Activated T-cell treated with anti-CD3 and anti-CD28 coated beads, Interleukin-2, amount 50 U/mL, for 24 hours (primary cell): ENCODE results near the gene ADAMTS2.

Experiments
- DNase-seq: peaks from one replicate; pipeline ENCODE4 v3.0.0-alpha.2; 2020
- H3K27ac Mint-ChIP-seq: 2 replicates; pipeline ENCODE4 v1.8.0; 2020; ENCODE audit warnings: mild to moderate bottlenecking, mixed read lengths
- H3K27me3 Mint-ChIP-seq: 2 replicates; pipeline ENCODE4 v1.8.0; 2020; ENCODE audit warnings: mixed read lengths
- H3K36me3 Mint-ChIP-seq: 2 replicates; pipeline ENCODE4 v1.8.0; 2020; ENCODE audit warnings: low read depth, mixed read lengths
- H3K4me1 Mint-ChIP-seq: 2 replicates; pipeline ENCODE4 v1.8.0; 2020; ENCODE audit warnings: low read depth, mixed read lengths
- H3K4me3 Mint-ChIP-seq: 2 replicates; pipeline ENCODE4 v1.8.0; 2020; ENCODE audit warnings: mild to moderate bottlenecking, moderate library complexity, mixed read lengths
- H3K9me3 Mint-ChIP-seq: 2 replicates; pipeline ENCODE4 v1.8.0; 2020; ENCODE audit warnings: mixed read lengths

The ADAMTS2 gene

GRCh38 chr5:179307931-179308471 is 37.3 kb downstream of the ADAMTS2 start:
- no peaks in the 10 kb centered on the region for H3K4me1 Mint-ChIP-seq
- H3K4me3 Mint-ChIP-seq, result no peak overlapping the region
- H3K36me3 Mint-ChIP-seq, result no peaks in the 10 kb centered on the region
- no peak overlapping the region for H3K27ac Mint-ChIP-seq
- H3K27me3 Mint-ChIP-seq, result no peaks in the 10 kb centered on the region
- peaks cover 23% of the 10 kb centered on the region for H3K9me3 Mint-ChIP-seq
- no peak for DNase-seq

GRCh38 chr5:179307013-179307800 is 38.1 kb downstream of the ADAMTS2 start:
- no peak for DNase-seq
- no peak overlapping the region for H3K27ac Mint-ChIP-seq
- no peaks in the 10 kb centered on the region for H3K36me3 Mint-ChIP-seq
- no peak overlapping the region for H3K4me3 Mint-ChIP-seq
- peaks cover 23% of the 10 kb centered on the region for H3K9me3 Mint-ChIP-seq
- no peaks in the 10 kb centered on the region for H3K4me1 Mint-ChIP-seq
- no peaks in the 10 kb centered on the region for H3K27me3 Mint-ChIP-seq

DNA sequence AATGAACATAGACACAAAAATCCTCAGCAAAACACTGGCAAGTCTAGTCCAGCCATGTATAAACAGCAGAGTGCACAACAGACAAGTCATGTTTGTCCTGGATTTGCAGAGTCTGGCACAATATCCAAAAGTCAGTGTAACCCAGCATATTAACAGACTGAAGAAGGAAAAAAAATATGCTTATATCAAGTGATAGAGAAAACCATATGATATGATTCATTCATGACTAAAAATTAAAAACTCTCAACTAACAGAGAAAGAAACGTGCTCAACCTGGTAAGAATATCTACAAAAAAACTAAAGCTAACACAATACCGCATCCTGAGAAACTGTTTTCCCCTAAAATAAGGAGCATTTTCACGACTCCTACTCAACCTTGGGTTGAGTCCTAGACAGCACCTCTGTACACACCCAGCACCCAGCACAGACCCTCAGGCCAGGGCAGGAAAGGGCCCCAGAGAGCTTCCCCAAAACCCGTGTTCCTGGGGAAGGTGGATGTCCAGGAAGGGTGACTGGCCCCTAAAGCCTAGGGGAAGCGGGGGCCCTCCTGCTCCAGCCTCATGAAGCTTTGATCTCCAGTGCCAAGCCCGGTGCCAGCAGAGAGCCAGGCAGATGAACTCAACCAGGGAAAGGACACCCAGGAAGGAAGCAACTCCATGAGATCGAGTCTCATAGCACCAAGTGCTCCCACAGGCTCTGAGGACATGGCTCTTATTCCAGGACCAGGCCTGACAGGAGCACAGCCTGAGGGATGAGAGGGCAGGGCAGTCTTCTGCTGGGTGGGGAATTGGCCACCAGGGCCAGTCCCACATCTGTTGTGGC is 38.9 kb downstream of the ADAMTS2 start:
- Mint-ChIP-seq H3K4me3 (no peak overlapping the region), H3K27me3 (no peaks in the 10 kb centered on the region), H3K4me1 (no peaks in the 10 kb centered on the region), H3K36me3 (no peaks in the 10 kb centered on the region), H3K27ac (no peak overlapping the region), H3K9me3 (peaks cover 23% of the 10 kb centered on the region)
- DNase-seq, result no peak

DNA sequence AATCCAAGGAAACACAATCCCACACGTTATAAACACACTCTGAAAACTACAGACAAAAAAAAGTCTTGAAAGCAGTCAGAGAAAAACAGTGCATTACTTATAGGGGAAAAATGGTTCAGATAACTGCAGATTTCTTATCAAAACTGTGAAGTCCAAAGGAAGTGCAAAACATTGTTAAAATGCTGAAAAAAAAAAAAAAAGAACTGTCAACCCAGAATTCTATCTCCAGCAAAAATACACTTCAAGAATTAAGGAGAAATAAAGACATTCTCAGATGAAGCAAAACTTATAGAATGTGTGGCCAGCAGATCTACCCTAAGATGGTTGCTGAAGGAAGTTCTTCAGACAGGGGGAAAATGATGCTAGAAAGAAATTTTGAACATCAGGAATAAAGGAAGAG is 40.4 kb downstream of the ADAMTS2 start:
- peaks cover 23% of the 10 kb centered on the region for H3K9me3 Mint-ChIP-seq
- H3K36me3 Mint-ChIP-seq, result no peaks in the 10 kb centered on the region
- H3K27ac Mint-ChIP-seq, result no peak overlapping the region
- no peak for DNase-seq
- H3K4me1 Mint-ChIP-seq, result no peaks in the 10 kb centered on the region
- no peak overlapping the region for H3K4me3 Mint-ChIP-seq
- H3K27me3 Mint-ChIP-seq, result peaks cover 2% of the 10 kb centered on the region

GRCh38 chr5:179304466-179304865 is 40.8 kb downstream of the ADAMTS2 start:
- peaks cover 23% of the 10 kb centered on the region for H3K9me3 Mint-ChIP-seq
- no peak for DNase-seq
- H3K27ac Mint-ChIP-seq, result no peak overlapping the region
- H3K4me1 Mint-ChIP-seq, result no peaks in the 10 kb centered on the region
- peaks cover 4% of the 10 kb centered on the region for H3K27me3 Mint-ChIP-seq
- H3K4me3 Mint-ChIP-seq, result no peak overlapping the region
- H3K36me3 Mint-ChIP-seq, result no peaks in the 10 kb centered on the region

DNA sequence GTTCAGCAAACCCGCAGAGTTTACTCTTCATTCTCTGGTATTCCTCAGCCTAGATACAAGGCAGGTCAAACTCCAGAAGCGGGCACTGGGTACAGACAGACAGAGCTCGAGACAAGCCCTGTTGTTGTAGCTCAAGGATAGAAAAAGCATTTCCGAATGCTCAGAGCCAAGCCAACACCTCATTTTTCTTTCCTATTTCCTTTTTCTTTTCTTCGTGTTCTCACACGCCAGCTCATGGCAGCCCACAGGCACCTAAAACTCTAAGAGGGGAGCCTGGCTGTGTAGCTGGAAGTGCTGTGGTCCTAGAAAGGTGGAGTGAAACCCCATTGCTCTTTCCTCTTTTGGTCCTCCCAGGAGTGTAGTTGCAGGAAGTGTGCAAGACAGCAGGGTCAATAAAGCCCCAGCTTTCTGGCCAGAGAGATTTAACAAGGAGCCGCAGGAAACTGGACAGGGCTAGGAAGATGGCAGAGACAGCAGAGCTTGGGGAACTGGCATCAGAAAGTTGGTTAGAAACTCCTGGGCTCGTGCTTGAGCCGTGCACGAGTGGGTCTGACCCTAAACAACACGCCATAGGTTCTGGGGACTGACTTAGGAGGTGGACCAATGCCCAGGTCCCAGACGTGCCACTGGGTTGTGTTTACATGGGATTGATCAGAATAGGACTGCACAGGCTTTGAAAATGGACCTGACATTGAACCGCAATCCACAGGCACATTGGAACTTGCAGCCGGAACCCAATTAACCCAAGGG is 41.6 kb downstream of the ADAMTS2 start:
- H3K9me3 Mint-ChIP-seq, result peaks cover 25% of the 10 kb centered on the region
- no peak for DNase-seq
- no peaks in the 10 kb centered on the region for H3K36me3 Mint-ChIP-seq
- peaks cover 5% of the 10 kb centered on the region for H3K27me3 Mint-ChIP-seq
- H3K4me3 Mint-ChIP-seq, result no peak overlapping the region
- H3K4me1 Mint-ChIP-seq, result no peaks in the 10 kb centered on the region
- no peak overlapping the region for H3K27ac Mint-ChIP-seq

DNA sequence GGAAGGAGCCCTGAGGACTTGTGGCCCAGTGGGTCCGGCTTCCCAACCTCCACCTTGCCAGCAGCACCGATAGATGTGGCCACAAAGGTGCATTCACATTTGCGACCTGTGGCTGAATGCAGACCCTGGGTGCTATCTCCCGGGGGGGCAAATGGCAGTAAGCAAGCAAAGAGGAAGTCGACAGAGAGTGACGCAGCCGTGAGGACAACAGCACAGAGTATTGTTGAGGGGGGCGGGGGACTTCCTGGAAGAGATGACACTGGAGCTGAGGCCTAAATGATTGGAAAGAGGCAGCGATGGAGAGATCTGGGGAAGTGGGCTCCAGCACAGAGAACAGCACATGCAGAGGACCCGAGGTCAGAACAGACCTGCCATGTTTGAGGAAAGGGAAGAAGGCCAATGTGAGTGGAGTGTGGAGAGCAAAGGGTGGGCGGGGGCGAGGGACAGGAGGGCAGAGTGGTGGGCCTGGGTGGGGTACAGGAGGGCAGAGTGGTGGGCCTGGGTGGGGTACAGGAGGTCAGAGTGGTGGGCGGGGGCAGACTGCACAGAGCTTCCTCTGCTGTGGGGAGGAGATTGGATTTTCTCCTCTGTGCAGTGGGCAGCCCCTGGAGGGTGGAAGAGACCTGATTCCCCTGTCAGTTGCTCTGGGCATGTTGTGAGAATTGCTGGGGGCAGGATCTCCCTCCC is 42.6 kb downstream of the ADAMTS2 start:
- H3K4me3 Mint-ChIP-seq, result no peak overlapping the region
- H3K27me3 Mint-ChIP-seq, result peaks cover 10% of the 10 kb centered on the region
- H3K36me3 Mint-ChIP-seq, result no peaks in the 10 kb centered on the region
- no peak overlapping the region for H3K27ac Mint-ChIP-seq
- DNase-seq, result no peak
- H3K4me1 Mint-ChIP-seq, result no peaks in the 10 kb centered on the region
- peaks cover 25% of the 10 kb centered on the region for H3K9me3 Mint-ChIP-seq

DNA sequence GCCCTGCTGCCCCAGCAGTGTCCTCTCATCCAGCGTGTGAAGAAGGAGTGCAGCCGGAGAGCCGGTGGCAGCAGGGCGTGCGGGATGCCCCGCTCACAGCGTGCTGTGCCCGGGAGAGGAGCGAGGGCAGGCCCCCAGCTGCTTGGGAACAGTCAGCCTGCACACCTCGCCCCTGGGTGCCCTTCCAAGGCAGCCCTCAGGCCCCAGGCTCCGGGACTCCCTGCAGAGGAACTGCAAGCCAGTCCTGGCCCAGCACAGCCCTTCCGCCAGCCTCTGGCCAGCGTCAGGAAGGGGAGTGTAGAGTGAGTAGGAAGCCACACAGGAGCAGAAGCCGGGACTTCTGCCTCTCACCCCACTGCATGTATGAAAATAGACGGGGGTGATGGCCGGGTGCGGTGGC is 43.5 kb downstream of the ADAMTS2 start:
- no peak for DNase-seq
- Mint-ChIP-seq H3K36me3 (no peaks in the 10 kb centered on the region), H3K27me3 (peaks cover 13% of the 10 kb centered on the region), H3K9me3 (peaks cover 25% of the 10 kb centered on the region), H3K4me1 (no peaks in the 10 kb centered on the region), H3K27ac (no peak overlapping the region), H3K4me3 (no peak overlapping the region)

DNA sequence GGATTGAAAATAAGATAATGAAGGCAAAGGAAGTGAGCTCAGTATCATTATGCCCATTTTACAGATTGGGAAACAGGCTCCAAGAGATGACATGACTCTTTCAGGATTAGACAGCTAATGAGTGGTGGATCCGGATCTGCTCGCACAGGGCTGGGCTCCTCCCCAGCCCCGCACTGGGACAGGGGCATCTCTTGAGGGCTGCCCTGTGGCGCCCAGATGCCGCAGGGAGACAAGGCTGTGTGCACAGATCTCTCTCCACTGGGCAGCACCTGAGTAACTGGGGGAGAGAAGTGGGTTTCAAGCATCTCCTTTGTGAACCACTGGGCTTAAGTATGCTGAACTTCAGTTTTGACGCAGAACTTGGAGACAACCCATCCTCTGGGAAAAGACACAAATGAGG is 43.9 kb downstream of the ADAMTS2 start:
- Mint-ChIP-seq H3K36me3 (no peaks in the 10 kb centered on the region), H3K27ac (no peak overlapping the region), H3K4me3 (no peak overlapping the region)

DNA sequence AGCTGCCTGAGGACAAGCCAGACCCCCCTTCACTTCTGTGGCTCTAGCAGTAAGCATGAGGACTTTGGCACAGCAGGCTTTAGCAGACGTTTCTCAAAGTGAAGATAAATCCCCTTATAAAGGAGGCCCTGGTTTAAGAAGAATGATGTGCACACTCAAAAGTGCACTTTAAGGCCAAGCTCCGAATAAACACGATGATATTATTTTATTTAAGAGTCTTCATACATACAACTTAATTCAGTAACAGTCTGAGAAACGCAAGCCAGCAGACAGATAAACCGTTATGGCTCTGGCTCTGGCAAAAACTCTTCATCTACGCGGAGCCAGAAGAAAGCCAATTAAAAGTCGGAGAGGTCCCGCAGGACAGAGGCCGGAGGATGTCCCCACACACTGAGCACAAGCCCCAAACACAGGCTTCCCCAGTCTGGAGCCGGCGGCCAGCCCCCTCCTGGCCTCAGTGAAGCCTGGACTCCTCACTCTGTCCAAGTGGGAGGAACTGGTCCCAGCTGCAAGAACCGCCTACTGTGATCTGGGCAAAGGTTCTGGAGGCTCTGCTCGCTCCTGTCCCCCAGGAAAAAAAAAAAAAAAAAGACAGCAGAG is 44.6 kb downstream of the ADAMTS2 start:
- H3K27me3 Mint-ChIP-seq, result peaks cover 18% of the 10 kb centered on the region
- H3K9me3 Mint-ChIP-seq, result peaks cover 17% of the 10 kb centered on the region
- H3K36me3 Mint-ChIP-seq, result no peaks in the 10 kb centered on the region
- no peak overlapping the region for H3K27ac Mint-ChIP-seq
- H3K4me1 Mint-ChIP-seq, result no peaks in the 10 kb centered on the region
- DNase-seq, result no peak
- no peak overlapping the region for H3K4me3 Mint-ChIP-seq

More for the DNA sequence above, 43.9 kb downstream of the ADAMTS2 start:
- Mint-ChIP-seq H3K9me3 (peaks cover 23% of the 10 kb centered on the region), H3K4me1 (no peaks in the 10 kb centered on the region), H3K27me3 (peaks cover 16% of the 10 kb centered on the region)
- DNase-seq, result no peak

DNA sequence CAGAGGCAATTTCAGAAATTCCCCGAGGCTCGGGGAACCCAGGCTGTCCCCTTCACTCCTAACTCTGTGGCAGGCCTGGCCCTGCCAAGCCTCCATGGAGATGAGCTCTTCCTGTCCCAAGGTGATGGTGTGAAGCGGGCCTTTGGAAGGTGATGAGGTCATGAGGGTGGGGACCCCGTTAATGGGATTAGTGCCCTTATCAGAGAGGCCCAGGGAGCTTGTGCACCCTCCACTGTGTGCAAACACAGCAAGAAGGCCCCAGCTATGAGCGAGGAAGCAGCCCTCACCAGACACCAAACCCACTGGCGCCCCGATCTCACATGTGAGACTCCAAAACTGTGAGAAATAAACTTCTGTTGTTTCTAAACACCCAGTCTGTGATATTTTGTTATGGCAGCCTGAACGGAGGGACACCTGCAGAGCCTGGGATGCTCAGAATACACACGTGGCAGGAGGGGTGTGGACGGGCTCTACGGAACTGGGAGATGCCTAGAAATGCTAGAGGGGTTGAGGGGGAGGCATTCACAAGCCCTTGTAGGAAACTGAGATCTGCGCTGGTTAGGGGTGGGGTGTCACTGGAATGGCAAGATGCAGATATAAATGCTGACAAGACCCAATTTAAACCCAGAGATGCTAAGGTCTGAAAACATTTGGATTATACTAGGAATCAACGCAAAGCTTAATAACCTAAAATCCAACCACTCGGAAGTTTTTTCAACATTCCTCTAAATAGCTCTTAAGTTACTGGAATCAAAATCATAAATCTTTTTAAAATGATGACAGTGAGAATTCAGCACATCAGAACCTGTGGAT is 46.9 kb downstream of the ADAMTS2 start:
- H3K9me3 Mint-ChIP-seq, result peaks cover 2% of the 10 kb centered on the region
- no peaks in the 10 kb centered on the region for H3K4me1 Mint-ChIP-seq
- H3K27me3 Mint-ChIP-seq, result peaks cover 18% of the 10 kb centered on the region
- no peaks in the 10 kb centered on the region for H3K36me3 Mint-ChIP-seq
- no peak for DNase-seq
- no peak overlapping the region for H3K4me3 Mint-ChIP-seq
- H3K27ac Mint-ChIP-seq, result no peak overlapping the region

DNA sequence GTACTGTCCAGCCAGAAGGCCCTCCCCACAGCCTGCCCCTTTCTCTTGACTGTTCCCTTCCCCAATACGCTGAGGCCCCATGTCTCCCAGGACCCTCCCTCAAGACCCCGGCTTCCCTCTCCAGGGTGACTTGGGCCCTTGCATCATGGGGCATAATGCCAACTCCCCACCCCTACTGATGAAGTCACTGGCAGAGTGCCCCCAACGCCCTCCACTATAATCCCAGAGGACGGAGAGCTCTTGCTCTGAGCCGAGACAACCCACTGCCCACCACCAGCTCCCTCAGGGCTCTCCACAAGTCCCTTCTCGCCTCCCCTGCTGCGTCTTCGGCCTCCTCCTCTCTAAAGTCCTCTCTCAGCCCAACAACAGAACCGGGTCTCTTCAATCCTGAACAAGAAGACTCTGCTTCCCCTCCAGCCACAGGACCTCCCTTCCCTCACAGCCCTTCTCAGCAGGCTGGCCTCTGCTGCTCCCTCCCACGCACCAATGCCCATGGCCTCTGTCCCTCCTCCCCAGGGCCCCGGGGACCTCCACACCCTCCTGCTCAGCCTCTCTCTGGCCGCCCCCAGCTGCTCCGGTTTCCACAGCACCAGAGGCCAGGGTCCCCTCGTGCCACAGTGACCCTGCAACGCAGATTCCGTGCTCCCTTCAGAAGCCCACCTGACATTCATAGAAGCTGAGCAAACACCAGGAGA is 47.6 kb downstream of the ADAMTS2 start:
- Mint-ChIP-seq H3K9me3 (peaks cover 2% of the 10 kb centered on the region), H3K4me3 (no peak overlapping the region), H3K27me3 (peaks cover 18% of the 10 kb centered on the region), H3K27ac (no peak overlapping the region), H3K36me3 (no peaks in the 10 kb centered on the region), H3K4me1 (no peaks in the 10 kb centered on the region)
- no peak for DNase-seq

- H3K36me3 Mint-ChIP-seq, result no peaks in the 10 kb centered on the region
- H3K9me3 Mint-ChIP-seq, result peaks cover 2% of the 10 kb centered on the region
- peaks cover 18% of the 10 kb centered on the region for H3K27me3 Mint-ChIP-seq
- no peak overlapping the region for H3K4me3 Mint-ChIP-seq
- H3K4me1 Mint-ChIP-seq, result no peaks in the 10 kb centered on the region
- DNase-seq, result no peak
- H3K27ac Mint-ChIP-seq, result no peak overlapping the region
These were observed 48.2 kb downstream of the ADAMTS2 start for GRCh38 chr5:179297026-179297425.
